ENCODE data around the gene SERPING1. TPM values are rescaled to one million over a fixed set of nuclear protein-coding genes. Genes with fewer than 3 reads are reported as not detected.
A peak's percentile ranks its signal among the peaks of the same experiment; 100 is the strongest.

SERPING1 gene
- total RNA-seq, 4 donors from 2014 or later, result 29.9 to 158 (median 93.1) TPM

- no peaks in the 10 kb centered on the region for H3K27me3 ChIP-seq
- DNase-seq, result no peak
- H3K4me3 ChIP-seq, result no peak overlapping the region
- H3K9me3 ChIP-seq, result no peaks in the 10 kb centered on the region
- no peaks in the 10 kb centered on the region for H3K4me1 ChIP-seq
- no peak overlapping the region for H3K27ac ChIP-seq
- H3K36me3 ChIP-seq, result no peaks in the 10 kb centered on the region
- TF ChIP-seq, protein P1, sequence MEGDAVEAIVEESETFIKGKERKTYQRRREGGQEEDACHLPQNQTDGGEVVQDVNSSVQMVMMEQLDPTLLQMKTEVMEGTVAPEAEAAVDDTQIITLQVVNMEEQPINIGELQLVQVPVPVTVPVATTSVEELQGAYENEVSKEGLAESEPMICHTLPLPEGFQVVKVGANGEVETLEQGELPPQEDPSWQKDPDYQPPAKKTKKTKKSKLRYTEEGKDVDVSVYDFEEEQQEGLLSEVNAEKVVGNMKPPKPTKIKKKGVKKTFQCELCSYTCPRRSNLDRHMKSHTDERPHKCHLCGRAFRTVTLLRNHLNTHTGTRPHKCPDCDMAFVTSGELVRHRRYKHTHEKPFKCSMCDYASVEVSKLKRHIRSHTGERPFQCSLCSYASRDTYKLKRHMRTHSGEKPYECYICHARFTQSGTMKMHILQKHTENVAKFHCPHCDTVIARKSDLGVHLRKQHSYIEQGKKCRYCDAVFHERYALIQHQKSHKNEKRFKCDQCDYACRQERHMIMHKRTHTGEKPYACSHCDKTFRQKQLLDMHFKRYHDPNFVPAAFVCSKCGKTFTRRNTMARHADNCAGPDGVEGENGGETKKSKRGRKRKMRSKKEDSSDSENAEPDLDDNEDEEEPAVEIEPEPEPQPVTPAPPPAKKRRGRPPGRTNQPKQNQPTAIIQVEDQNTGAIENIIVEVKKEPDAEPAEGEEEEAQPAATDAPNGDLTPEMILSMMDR (IDR thresholded peaks at IDR 0.05), result no peak
- TF ChIP-seq POLR2A (IDR thresholded peaks at IDR 0.05), result no peak
These were observed 13.1 kb upstream of the SERPING1 start for GRCh38 chr11:57584341-57584740.

DNA sequence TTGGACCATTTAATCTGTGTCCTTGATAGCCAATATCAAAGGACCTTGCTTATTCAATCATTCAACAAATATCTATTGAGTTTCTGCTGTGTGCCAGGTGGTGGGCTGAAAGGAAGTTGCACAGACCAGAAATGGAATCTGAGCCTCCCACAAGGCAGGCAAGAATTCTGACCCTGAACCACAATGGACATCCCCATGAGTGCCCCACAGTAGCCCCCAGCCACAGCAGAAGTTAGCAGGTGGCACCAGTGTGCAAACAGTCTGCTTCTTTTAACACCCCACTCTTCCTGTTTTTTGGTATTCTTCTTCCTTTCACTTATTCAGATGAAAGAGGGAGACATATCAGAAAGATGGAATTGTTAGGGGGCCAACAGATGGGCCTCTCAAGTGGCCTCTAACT lies 12.2 kb upstream of the SERPING1 start:
- no peak overlapping the region for H3K4me3 ChIP-seq
- no peaks in the 10 kb centered on the region for H3K4me1 ChIP-seq
- no peaks in the 10 kb centered on the region for H3K27me3 ChIP-seq
- no peak overlapping the region for H3K27ac ChIP-seq
- no peaks in the 10 kb centered on the region for H3K9me3 ChIP-seq
- no peak for TF ChIP-seq POLR2A (IDR thresholded peaks at IDR 0.05)
- TF ChIP-seq, protein P1 (IDR thresholded peaks at IDR 0.05), result no peak
- H3K36me3 ChIP-seq, result no peaks in the 10 kb centered on the region
- DNase-seq, result no peak

DNA sequence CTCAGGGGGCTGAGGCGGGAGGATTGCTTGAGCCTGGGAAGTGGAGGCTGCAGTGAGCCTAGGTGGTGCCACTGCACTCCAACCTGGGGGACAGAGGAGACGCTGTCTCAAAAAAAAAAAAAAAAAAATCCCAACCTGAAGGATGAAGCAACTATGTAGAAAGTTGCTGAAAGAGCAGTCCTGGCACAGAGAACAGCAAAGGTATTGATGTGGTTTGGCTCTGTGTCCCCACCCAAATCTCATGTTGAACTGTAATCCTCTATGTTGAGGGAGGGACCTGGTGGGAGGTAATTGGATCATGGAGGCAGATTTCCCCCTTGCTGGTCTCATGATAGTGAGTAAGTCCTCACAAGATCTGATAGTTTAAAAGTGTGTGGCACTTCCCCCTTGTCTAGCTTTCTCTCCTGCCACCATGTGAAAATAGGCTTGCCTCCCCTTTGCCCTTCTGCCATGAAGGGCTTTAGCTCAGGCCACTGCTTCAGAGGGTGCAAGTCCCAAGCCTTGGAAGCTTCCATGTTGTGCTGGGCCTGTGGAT lies 10.7 kb upstream of the SERPING1 start:
- Histone ChIP-seq H3K9me3 (no peaks in the 10 kb centered on the region), H3K27ac (no peak overlapping the region), H3K27me3 (no peaks in the 10 kb centered on the region), H3K4me1 (no peaks in the 10 kb centered on the region), H3K36me3 (no peaks in the 10 kb centered on the region), H3K4me3 (no peak overlapping the region)
- TF ChIP-seq, protein P1 (IDR thresholded peaks at IDR 0.05), result no peak
- no peak for TF ChIP-seq POLR2A (IDR thresholded peaks at IDR 0.05)
- DNase-seq, result no peak

DNA sequence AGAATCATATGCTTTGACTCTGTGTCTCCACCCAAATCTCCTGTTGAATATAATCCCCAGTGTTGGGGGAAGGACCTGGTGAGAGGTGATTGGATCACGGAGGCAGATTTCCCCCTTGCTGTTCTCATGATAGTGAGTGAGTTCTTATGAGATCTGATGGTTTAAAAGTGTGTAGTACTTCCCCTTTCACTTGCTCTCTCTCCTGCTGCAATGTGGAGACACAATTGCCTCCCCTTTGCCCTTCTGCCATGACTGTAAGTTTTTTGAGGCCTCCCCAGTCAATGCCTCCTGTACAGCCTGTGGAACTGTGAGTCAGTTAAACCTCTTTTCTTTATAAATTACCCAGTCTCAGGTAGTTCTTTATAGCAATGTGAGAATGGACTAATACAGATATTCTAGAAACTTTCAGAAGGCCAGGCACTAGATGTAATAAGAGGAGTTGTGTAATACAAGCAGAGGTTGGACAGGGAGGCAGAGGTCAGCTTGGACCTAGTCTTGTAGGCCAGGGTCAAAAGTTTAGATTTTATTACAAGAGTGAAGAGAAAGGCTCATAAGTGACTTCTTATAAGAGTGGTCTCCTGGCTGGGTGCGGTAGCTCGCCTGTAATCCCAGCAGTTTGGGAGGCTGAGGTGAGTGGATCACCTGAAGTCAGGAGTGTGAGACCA lies 9.3 kb upstream of the SERPING1 start:
- no peak for TF ChIP-seq POLR2A (IDR thresholded peaks at IDR 0.05)
- TF ChIP-seq, protein P1 (IDR thresholded peaks at IDR 0.05), result no peak
- H3K4me1 ChIP-seq, result no peaks in the 10 kb centered on the region
- no peak for DNase-seq
- no peak overlapping the region for H3K27ac ChIP-seq
- no peak overlapping the region for H3K4me3 ChIP-seq
- H3K9me3 ChIP-seq, result no peaks in the 10 kb centered on the region
- no peaks in the 10 kb centered on the region for H3K27me3 ChIP-seq
- no peaks in the 10 kb centered on the region for H3K36me3 ChIP-seq

- Histone ChIP-seq H3K4me3 (no peak overlapping the region), H3K36me3 (no peaks in the 10 kb centered on the region), H3K9me3 (no peaks in the 10 kb centered on the region), H3K4me1 (no peaks in the 10 kb centered on the region), H3K27ac (peak overlapping the region in 1 of 4 donors; percentile 90), H3K27me3 (no peaks in the 10 kb centered on the region)
- DNase-seq, result no peak
- no peak for TF ChIP-seq POLR2A (IDR thresholded peaks at IDR 0.05)
- TF ChIP-seq, protein P1 (IDR thresholded peaks at IDR 0.05), result no peak
These were observed 1.1 kb upstream of the SERPING1 start for GRCh38 chr11:57596266-57596885.
